ENCODE data around the gene NRCAM. TPM values are rescaled to one million over a fixed set of nuclear protein-coding genes. Genes with fewer than 3 reads are reported as not detected.

Gene NRCAM
- total and polyA plus RNA-seq, 10 of the 15 experiments (the other 5 are each of a cell fraction or from before 2014, with no cell fraction given) = 0.30 to 2.0 (median 1.0) TPM

- TF ChIP-seq CUX1 (IDR thresholded peaks at IDR 0.05; ENCODE audit: insufficient replicate concordance, low read depth, low read length) (no peak), TAF1 (IDR thresholded peaks at IDR 0.05; ENCODE audit: borderline replicate concordance, low read depth, low read length) (no peak), ZNF622 (IDR thresholded peaks at IDR 0.05) (no peak), ASH2L (IDR thresholded peaks at IDR 0.05; ENCODE audit: borderline replicate concordance, low read depth) (no peak), PAX5 (IDR thresholded peaks at IDR 0.05; ENCODE audit: borderline replicate concordance, low read depth, low read length) (no peak), RAD51 (IDR thresholded peaks at IDR 0.05) (no peak), IRF3 (IDR thresholded peaks at IDR 0.05) (no peak)
- Histone ChIP-seq H3K36me3 (ENCODE audit: control insufficient read depth in 2 of 2, insufficient read depth in 2 of 2, low read length in 1 of 2) (no peaks in the 10 kb centered on the region), H3K9ac (ENCODE audit: control insufficient read depth, insufficient read depth, low read length) (no peak overlapping the region), H3K4me1 (ENCODE audit: control insufficient read depth, insufficient read depth, low read length) (no peaks in the 10 kb centered on the region), H3K27ac (ENCODE audit: control insufficient read depth, insufficient read depth) (no peak overlapping the region), H3K79me2 (ENCODE audit: control insufficient read depth, insufficient read depth, low read length) (no peaks in the 10 kb centered on the region), H3K4me3 (no peak overlapping the region), H2AFZ (ENCODE audit: control insufficient read depth, low read depth, low read length) (no peak overlapping the region), H3K4me2 (ENCODE audit: control insufficient read depth, insufficient read depth) (no peak overlapping the region), H3K9me3 (replicated peaks; ENCODE audit: control insufficient read depth, insufficient read depth, low read length) (no peaks in the 10 kb centered on the region; the same call in 2 of the 3 replicates), H4K20me1 (ENCODE audit: control insufficient read depth, insufficient read depth) (no peaks in the 10 kb centered on the region), H3K27me3 (replicated peaks in 1 of 2; ENCODE audit: control insufficient read depth in 2 of 2, insufficient read depth in 2 of 2, low read length in 1 of 2) (no peaks in the 10 kb centered on the region; a peak in 1 of 4 replicates)
- SMC1A ChIA-PET (ENCODE audit: uncharacterized antibody, unreplicated experiment) = no interaction called here
- CTCF ChIA-PET = no interaction called here
- ATAC-seq (no peak), DNase-seq (ENCODE audit: low read depth, low spot score) (no peak), FAIRE-seq (no peak)
- intact Hi-C loops (cut with micrococcal nuclease; ENCODE audit: unreplicated experiment) (no loop called here), in situ Hi-C loops (cut with MboI) (no loop called here)
- POLR2A ChIA-PET = no interaction called here
- no TSS peak for BruUV-seq (replicated peaks)
- RAD21 ChIA-PET (ENCODE audit: unreplicated experiment) = no interaction called here
Measured at GRCh38 chr7:108351729-108352131, 104.5 kb downstream of the NRCAM start.
